ENCODE measurements around the gene TRAF7. TPM values are rescaled to one million over a fixed set of nuclear protein-coding genes. Genes with fewer than 3 reads are reported as not detected.

Gene TRAF7
- total RNA-seq, 2 experiments from 2014 or later = 53.6 to 82.3 TPM

DNA sequence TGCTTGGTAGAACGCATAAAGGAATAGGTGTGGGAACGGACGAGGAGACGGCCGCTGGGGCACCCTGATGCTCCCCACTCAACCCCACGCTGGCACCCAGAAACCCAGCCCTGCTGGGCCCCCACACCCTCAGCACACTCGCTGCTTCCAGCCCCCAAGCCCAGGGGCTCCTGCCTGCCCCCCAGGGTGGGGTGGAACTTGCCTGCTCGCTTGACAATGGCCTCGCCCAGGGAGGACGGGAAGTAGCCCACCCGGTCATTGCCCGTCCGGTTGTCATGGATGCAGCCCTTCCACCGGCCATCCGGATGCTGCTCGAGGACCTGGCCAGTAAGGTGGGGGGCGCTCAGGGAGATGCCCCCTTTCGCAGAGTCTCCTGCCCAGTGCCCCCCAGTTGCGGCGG, 30.9 kb downstream of the TRAF7 start:
- Histone ChIP-seq H3K27ac (ENCODE audit: low read depth, low read length, poor library complexity, severe bottlenecking) (no peak overlapping the region), H3K9me2 (ENCODE audit: insufficient read depth, low read length) (no peaks in the 10 kb centered on the region), H3K4me1 (ENCODE audit: insufficient read depth, low read length, poor library complexity, severe bottlenecking) (no peaks in the 10 kb centered on the region), H2AFZ (ENCODE audit: low read length) (no peak overlapping the region), H3K9me3 (ENCODE audit: low read length) (no peaks in the 10 kb centered on the region), H4K20me1 (ENCODE audit: insufficient read depth, low read length) (no peaks in the 10 kb centered on the region), H3K79me2 (ENCODE audit: insufficient read depth, low read depth, low read length) (no peaks in the 10 kb centered on the region), H3K36me3 (ENCODE audit: insufficient read depth, low read length) (peaks cover 7% of the 10 kb centered on the region; the same call in 1 of the 2 replicates), H3K4me3 (ENCODE audit: low read depth, low read length, poor library complexity, severe bottlenecking) (no peak overlapping the region), H3K4me2 (ENCODE audit: low read length) (no peak overlapping the region)
- CTCF ChIA-PET (ENCODE audit: unreplicated experiment) = no interaction called here
- DNase-seq (ENCODE audit: low spot score) = no peak
- no TSS peak for BruUV-seq (replicated peaks)
- TF ChIP-seq, protein P1, sequence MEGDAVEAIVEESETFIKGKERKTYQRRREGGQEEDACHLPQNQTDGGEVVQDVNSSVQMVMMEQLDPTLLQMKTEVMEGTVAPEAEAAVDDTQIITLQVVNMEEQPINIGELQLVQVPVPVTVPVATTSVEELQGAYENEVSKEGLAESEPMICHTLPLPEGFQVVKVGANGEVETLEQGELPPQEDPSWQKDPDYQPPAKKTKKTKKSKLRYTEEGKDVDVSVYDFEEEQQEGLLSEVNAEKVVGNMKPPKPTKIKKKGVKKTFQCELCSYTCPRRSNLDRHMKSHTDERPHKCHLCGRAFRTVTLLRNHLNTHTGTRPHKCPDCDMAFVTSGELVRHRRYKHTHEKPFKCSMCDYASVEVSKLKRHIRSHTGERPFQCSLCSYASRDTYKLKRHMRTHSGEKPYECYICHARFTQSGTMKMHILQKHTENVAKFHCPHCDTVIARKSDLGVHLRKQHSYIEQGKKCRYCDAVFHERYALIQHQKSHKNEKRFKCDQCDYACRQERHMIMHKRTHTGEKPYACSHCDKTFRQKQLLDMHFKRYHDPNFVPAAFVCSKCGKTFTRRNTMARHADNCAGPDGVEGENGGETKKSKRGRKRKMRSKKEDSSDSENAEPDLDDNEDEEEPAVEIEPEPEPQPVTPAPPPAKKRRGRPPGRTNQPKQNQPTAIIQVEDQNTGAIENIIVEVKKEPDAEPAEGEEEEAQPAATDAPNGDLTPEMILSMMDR (conservative IDR thresholded peaks at IDR 0.05; ENCODE audit: low read length) = no peak
- TF ChIP-seq EZH2phosphoT487 (IDR thresholded peaks at IDR 0.05; ENCODE audit: borderline replicate concordance, low read depth, low read length) = no peak
- POLR2A ChIA-PET = no interaction called here
- intact Hi-C loops (cut with micrococcal nuclease; ENCODE audit: unreplicated experiment) = no loop called here

DNA sequence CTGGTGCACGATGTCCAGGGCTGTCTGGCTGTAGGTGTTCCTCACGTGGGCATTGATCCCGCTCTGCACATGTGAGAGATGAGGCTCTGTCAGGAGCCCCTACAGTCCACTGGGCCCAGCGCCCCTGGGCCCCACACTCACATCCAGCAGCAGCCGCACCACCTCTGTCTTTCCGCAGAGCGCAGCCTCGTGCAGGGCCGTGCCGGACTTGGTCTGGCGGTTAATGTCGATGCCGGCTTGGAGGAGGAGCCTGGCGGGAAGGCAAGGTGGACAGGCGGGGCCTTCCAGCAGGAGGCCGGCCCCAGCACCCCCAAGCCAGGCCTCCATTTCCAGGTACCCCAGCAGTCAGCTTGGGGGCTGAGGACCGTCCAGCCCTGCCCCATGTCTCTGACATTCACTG, 31.6 kb downstream of the TRAF7 start:
- H2AFZ ChIP-seq (ENCODE audit: low read length) = no peak overlapping the region
- H3K4me3 ChIP-seq (ENCODE audit: low read depth, low read length, poor library complexity, severe bottlenecking) = no peak overlapping the region
- no peaks in the 10 kb centered on the region for H3K4me1 ChIP-seq (ENCODE audit: insufficient read depth, low read length, poor library complexity, severe bottlenecking)
- no peak overlapping the region for H3K4me2 ChIP-seq (ENCODE audit: low read length)
- H3K27ac ChIP-seq (ENCODE audit: low read depth, low read length, poor library complexity, severe bottlenecking) = no peak overlapping the region
- H4K20me1 ChIP-seq (ENCODE audit: insufficient read depth, low read length) = no peaks in the 10 kb centered on the region
- H3K79me2 ChIP-seq (ENCODE audit: insufficient read depth, low read depth, low read length) = no peaks in the 10 kb centered on the region
- no peak for DNase-seq (ENCODE audit: low spot score)
- intact Hi-C loops (cut with micrococcal nuclease; ENCODE audit: unreplicated experiment) = no loop called here
- no peaks in the 10 kb centered on the region for H3K9me3 ChIP-seq (ENCODE audit: low read length)
- ChIA-PET CTCF (ENCODE audit: unreplicated experiment) (no interaction called here), POLR2A (no interaction called here)
- BruUV-seq (replicated peaks) = no TSS peak
- TF ChIP-seq EZH2phosphoT487 (IDR thresholded peaks at IDR 0.05; ENCODE audit: borderline replicate concordance, low read depth, low read length) = no peak
- TF ChIP-seq, protein P1 (conservative IDR thresholded peaks at IDR 0.05; ENCODE audit: low read length) = no peak
- H3K36me3 ChIP-seq (ENCODE audit: insufficient read depth, low read length) = peaks cover 4% of the 10 kb centered on the region; the same call in 1 of the 2 replicates
- H3K9me2 ChIP-seq (ENCODE audit: insufficient read depth, low read length) = no peaks in the 10 kb centered on the region

DNA sequence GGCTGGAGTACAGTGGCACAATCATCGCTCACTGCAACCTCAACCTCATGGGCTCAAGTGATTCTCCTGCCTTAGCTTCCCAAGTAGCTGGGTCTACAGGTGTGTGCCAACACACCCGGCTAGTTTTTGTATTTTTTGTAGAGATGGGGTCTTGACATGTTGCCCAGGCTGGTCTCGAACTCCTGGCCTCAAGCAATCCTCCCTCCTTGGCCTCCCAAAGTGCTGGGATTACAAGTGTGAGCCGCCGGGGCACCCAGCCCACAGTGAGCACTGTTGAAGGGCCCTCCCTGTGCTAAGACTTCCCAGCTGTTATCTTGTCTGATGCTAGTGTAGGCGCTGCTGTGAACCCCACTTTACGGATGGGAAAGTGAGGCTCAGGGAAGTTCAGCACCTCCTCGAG, 32.8 kb downstream of the TRAF7 start:
- intact Hi-C loops (cut with micrococcal nuclease; ENCODE audit: unreplicated experiment) = no loop called here
- BruUV-seq (replicated peaks) = no TSS peak
- TF ChIP-seq EZH2phosphoT487 (IDR thresholded peaks at IDR 0.05; ENCODE audit: borderline replicate concordance, low read depth, low read length) = no peak
- TF ChIP-seq, protein P1 (conservative IDR thresholded peaks at IDR 0.05; ENCODE audit: low read length) = no peak

More for the DNA sequence above, 32.8 kb downstream of the TRAF7 start:
- CTCF ChIA-PET (ENCODE audit: unreplicated experiment) = no interaction called here
- Histone ChIP-seq H3K4me3 (ENCODE audit: low read depth, low read length, poor library complexity, severe bottlenecking) (no peak overlapping the region), H3K27ac (ENCODE audit: low read depth, low read length, poor library complexity, severe bottlenecking) (no peak overlapping the region), H2AFZ (ENCODE audit: low read length) (no peak overlapping the region), H3K36me3 (ENCODE audit: insufficient read depth, low read length) (no peaks in the 10 kb centered on the region), H3K4me2 (ENCODE audit: low read length) (no peak overlapping the region), H3K79me2 (ENCODE audit: insufficient read depth, low read depth, low read length) (no peaks in the 10 kb centered on the region), H3K9me3 (ENCODE audit: low read length) (no peaks in the 10 kb centered on the region), H3K9me2 (ENCODE audit: insufficient read depth, low read length) (no peaks in the 10 kb centered on the region), H3K4me1 (ENCODE audit: insufficient read depth, low read length, poor library complexity, severe bottlenecking) (no peaks in the 10 kb centered on the region), H4K20me1 (ENCODE audit: insufficient read depth, low read length) (no peaks in the 10 kb centered on the region)
- POLR2A ChIA-PET = interaction anchor here (0.5 kb wide), 1 partner anchor 9 kb away, joined by 3 read pairs; no protein-coding TSS in a partner anchor
- no peak for DNase-seq (ENCODE audit: low spot score)
